Rectal smooth muscle tissue (tissue), 1 donor: ENCODE measurements around the gene SLC2A6.

Experiments
- H3K27ac ChIP-seq: one replicate; pipeline ENCODE4 v1.7.0; 2013; ENCODE audit warnings: low read depth, low read length, inconsistent platforms
- H3K27me3 ChIP-seq: one replicate; pipeline ENCODE4 v1.7.0; 2013; ENCODE audit warnings: low read length; ENCODE audit not compliant: control insufficient read depth, insufficient read depth
- H3K36me3 ChIP-seq: one replicate; pipeline ENCODE4 v1.7.0; 2013; ENCODE audit warnings: low read length; ENCODE audit not compliant: control insufficient read depth, insufficient read depth
- H3K4me1 ChIP-seq: one replicate; pipeline ENCODE4 v1.7.0; 2013; ENCODE audit warnings: low read length; ENCODE audit not compliant: control insufficient read depth, insufficient read depth
- H3K4me3 ChIP-seq: one replicate; pipeline ENCODE4 v1.7.0; 2013; ENCODE audit warnings: low read length
- H3K9ac ChIP-seq: one replicate; pipeline ENCODE4 v1.7.0; 2013; ENCODE audit warnings: low read length

Gene SLC2A6

GRCh38 chr9:133465984-133466383 is 12.9 kb downstream of the SLC2A6 start:
- H3K4me3 ChIP-seq: no peak overlapping the region
- no peak overlapping the region for H3K27ac ChIP-seq
- peaks cover 1% of the 10 kb centered on the region for H3K4me1 ChIP-seq
- H3K9ac ChIP-seq: no peak overlapping the region
- peaks cover 3% of the 10 kb centered on the region for H3K36me3 ChIP-seq
- H3K27me3 ChIP-seq: no peaks in the 10 kb centered on the region

- no peak overlapping the region for H3K9ac ChIP-seq
- no peak overlapping the region for H3K4me3 ChIP-seq
- H3K27me3 ChIP-seq: no peaks in the 10 kb centered on the region
- peaks cover 3% of the 10 kb centered on the region for H3K36me3 ChIP-seq
- no peak overlapping the region for H3K27ac ChIP-seq
- H3K4me1 ChIP-seq: peaks cover 2% of the 10 kb centered on the region
Measured at GRCh38 chr9:133464638-133465037, 14.3 kb downstream of the SLC2A6 start.

- Histone ChIP-seq H3K4me3 (no peak overlapping the region), H3K9ac (no peak overlapping the region), H3K27ac (no peak overlapping the region), H3K36me3 (peaks cover 3% of the 10 kb centered on the region), H3K4me1 (peaks cover 2% of the 10 kb centered on the region), H3K27me3 (no peaks in the 10 kb centered on the region)
Measured at GRCh38 chr9:133463864-133464615, 14.9 kb downstream of the SLC2A6 start.

GRCh38 chr9:133463234-133463863 is 15.6 kb downstream of the SLC2A6 start:
- Histone ChIP-seq H3K36me3 (peaks cover 3% of the 10 kb centered on the region), H3K27me3 (no peaks in the 10 kb centered on the region), H3K4me3 (no peak overlapping the region), H3K27ac (no peak overlapping the region), H3K9ac (no peak overlapping the region), H3K4me1 (peaks cover 4% of the 10 kb centered on the region)

GRCh38 chr9:133461975-133462374 is 16.9 kb downstream of the SLC2A6 start:
- no peaks in the 10 kb centered on the region for H3K27me3 ChIP-seq
- H3K4me1 ChIP-seq: peaks cover 4% of the 10 kb centered on the region
- no peak overlapping the region for H3K4me3 ChIP-seq
- peaks cover under 1% of the 10 kb centered on the region for H3K36me3 ChIP-seq
- no peak overlapping the region for H3K9ac ChIP-seq
- H3K27ac ChIP-seq: no peak overlapping the region

- H3K27me3 ChIP-seq: no peaks in the 10 kb centered on the region
- H3K36me3 ChIP-seq: no peaks in the 10 kb centered on the region
- H3K9ac ChIP-seq: peak overlapping the region; percentile 70
- H3K4me1 ChIP-seq: peaks cover 4% of the 10 kb centered on the region
- peak overlapping the region; percentile 73 for H3K4me3 ChIP-seq
- H3K27ac ChIP-seq: peak overlapping the region; percentile 90
Measured at GRCh38 chr9:133460405-133461175, 18.3 kb downstream of the SLC2A6 start.

DNA sequence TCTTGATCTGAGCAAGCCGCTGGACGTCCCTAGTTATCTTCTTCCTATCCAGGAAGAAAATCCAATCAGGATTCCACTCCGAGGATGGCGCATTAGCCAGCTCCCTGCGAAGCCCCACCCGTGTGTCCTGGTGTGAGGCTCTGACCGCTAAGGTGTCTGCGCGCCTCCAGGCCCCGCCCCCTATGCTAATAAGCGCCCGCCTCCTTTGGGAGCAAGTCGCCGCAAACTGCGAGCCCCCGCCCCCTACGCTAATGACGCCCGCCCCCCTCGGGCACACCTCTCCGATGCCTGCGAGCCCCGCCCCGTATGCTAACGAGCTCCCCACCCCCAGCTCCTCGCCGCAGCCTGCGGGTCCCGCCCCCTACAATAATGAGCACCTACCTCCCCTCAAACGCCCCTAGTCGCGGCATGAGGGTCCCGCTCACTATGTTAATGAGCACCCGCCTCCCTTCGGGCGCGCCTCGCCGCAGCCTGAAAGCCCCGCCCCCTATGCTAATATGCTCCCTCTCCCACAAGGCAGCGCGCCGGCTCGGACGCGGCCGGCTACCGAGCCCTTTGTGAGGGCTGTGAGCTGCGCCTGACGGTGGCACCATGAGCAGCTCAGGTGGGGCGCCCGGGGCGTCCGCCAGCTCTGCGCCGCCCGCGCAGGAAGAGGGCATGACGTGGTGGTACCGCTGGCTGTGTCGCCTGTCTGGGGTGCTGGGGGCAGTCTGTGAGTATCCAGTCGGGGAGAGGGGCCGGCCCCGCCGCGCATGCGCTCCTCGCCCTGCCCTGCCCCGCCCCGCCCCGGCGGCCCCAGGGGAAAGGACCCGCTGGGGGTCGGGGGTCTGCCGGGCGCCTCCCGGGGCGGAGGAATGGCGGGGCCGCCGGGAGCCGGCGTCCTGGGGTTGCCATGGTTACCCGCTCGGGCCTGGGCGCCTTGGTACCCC is 19.2 kb downstream of the SLC2A6 start, which contains the start of gene CACFD1:
CACFD1 (plus strand) TSS at position 503 of the 929 bp plus-strand sequence; CDS start at position 592, 89 bp downstream.
- Histone ChIP-seq H3K4me3 (peak within 1 kb of the TSS; percentile 73), H3K4me1 (peaks cover 4% of the 10 kb centered on the region), H3K27me3 (no peaks in the 10 kb centered on the region), H3K9ac (peak within 1 kb of the TSS; percentile 83), H3K36me3 (no peaks in the 10 kb centered on the region), H3K27ac (peak within 1 kb of the TSS; percentile 90)

- peak overlapping the region; percentile 44 for H3K4me3 ChIP-seq
Measured at GRCh38 chr9:133458643-133459312, 20.1 kb downstream of the SLC2A6 start.

GRCh38 chr9:133457748-133458147 is 21.2 kb downstream of the SLC2A6 start:
- Histone ChIP-seq H3K36me3 (no peaks in the 10 kb centered on the region), H3K4me1 (peaks cover 4% of the 10 kb centered on the region), H3K9ac (no peak overlapping the region), H3K4me3 (no peak overlapping the region), H3K27me3 (no peaks in the 10 kb centered on the region), H3K27ac (no peak overlapping the region)

More at GRCh38 chr9:133458643-133459312, 20.1 kb downstream of the SLC2A6 start:
- H3K27ac ChIP-seq: no peak overlapping the region
- H3K4me1 ChIP-seq: peaks cover 4% of the 10 kb centered on the region
- H3K9ac ChIP-seq: no peak overlapping the region
- no peaks in the 10 kb centered on the region for H3K27me3 ChIP-seq
- H3K36me3 ChIP-seq: no peaks in the 10 kb centered on the region

DNA sequence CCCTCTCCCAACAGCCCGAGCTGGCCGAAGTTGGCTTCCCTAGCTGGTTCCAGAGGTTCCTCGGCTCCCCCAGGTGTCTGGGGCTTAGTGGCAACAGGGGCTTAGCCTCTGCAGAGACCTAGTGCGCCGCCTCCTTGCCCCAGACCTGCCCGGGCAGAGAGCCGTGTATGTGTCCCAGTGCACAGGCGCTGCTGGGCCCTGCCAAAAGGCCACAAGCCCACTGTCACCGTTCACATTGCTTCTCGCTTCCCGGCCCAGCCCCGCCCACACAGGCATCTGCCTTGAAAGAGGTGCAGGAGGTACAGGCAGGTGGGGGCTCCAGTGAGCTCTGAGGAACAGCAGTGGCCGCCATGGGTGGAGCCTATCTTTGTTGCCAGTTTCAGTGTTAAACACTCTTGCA is 21.7 kb downstream of the SLC2A6 start:
- no peak overlapping the region for H3K9ac ChIP-seq
- H3K27me3 ChIP-seq: no peaks in the 10 kb centered on the region
- no peak overlapping the region for H3K27ac ChIP-seq
- H3K36me3 ChIP-seq: no peaks in the 10 kb centered on the region
- peaks cover 4% of the 10 kb centered on the region for H3K4me1 ChIP-seq
- no peak overlapping the region for H3K4me3 ChIP-seq

DNA sequence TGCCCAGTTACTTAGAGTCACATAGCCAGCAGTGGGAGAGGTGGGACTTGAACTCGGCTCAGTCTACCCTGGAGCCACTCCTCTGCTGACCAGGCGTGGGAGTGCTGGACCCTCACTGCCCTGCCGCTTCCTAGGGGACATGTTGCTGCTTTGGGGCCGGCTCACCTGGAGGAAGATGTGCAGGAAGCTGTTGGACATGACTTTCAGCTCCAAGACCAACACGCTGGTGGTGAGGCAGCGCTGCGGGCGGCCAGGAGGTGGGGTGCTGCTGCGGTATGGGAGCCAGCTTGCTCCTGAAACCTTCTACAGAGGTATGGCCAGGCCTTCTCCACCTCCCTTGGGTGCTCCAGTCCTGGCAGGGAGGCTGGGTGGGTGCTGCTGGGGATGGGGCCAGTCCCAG is 22.5 kb downstream of the SLC2A6 start:
- no peak overlapping the region for H3K9ac ChIP-seq
- H3K4me1 ChIP-seq: peaks cover 4% of the 10 kb centered on the region
- H3K27me3 ChIP-seq: no peaks in the 10 kb centered on the region
- no peaks in the 10 kb centered on the region for H3K36me3 ChIP-seq
- H3K27ac ChIP-seq: no peak overlapping the region
- H3K4me3 ChIP-seq: no peak overlapping the region
